ENCODE data around the gene ZNF491. TPM values are rescaled to one million over a fixed set of nuclear protein-coding genes. Genes with fewer than 3 reads are reported as not detected.

Gene ZNF491
- total RNA-seq, 2 experiments from 2014 or later = 0.96 to 1.7 TPM

Other genes with a start within 250 kb of the ZNF491 start
- gene ELOF1, start 239.3 kb upstream of the ZNF491 start, total RNA-seq = 10 to 100 TPM; 55.1 to 67.2 TPM
- gene ACP5, start 220.9 kb upstream of the ZNF491 start, total RNA-seq = 10 to 100 TPM; 34.1 to 58.8 TPM
- 1 to 10 TPM; 6.3 to 7.1 TPM for gene ZNF627, start 201.0 kb upstream of the ZNF491 start, total RNA-seq
- gene ZNF823, start 59.6 kb upstream of the ZNF491 start, total RNA-seq = 1 to 10 TPM; 6.3 to 6.4 TPM
- 1 to 10 TPM; 6.7 to 9.4 TPM for gene ZNF441, start 31.5 kb upstream of the ZNF491 start, total RNA-seq
- gene ZNF440, start 15.8 kb downstream of the ZNF491 start, total RNA-seq = 10 to 100 TPM; 11.2 to 14.9 TPM
- 1 to 10 TPM; 6.0 to 6.2 TPM for gene ZNF439, start 50.2 kb downstream of the ZNF491 start, total RNA-seq
- 1 to 10 TPM; 1.2 to 2.0 TPM for gene ZNF69, start 89.3 kb downstream of the ZNF491 start, total RNA-seq
- 10 to 100 TPM; 16.9 to 24.1 TPM for gene ZNF700, start 126.6 kb downstream of the ZNF491 start, total RNA-seq
- under 1 TPM; 0.85 to 0.98 TPM for gene ZNF763, start 166.5 kb downstream of the ZNF491 start, total RNA-seq
- gene ZNF433, start 237.2 kb downstream of the ZNF491 start, total RNA-seq = under 1 TPM; 0.20 to 0.82 TPM

Measured in activated CD8-positive, alpha-beta memory T cell treated with anti-CD3 and anti-CD28 coated beads, Interleukin-2, amount 10 ng/mL, durations not matched to agents 7 days and 5 days (primary cell).